ENCODE results near the gene LKAAEAR1. TPM values are rescaled to one million over a fixed set of nuclear protein-coding genes. Genes with fewer than 3 reads are reported as not detected.

LKAAEAR1 gene
- total RNA-seq, 4 donors from 2014 or later, result 0.81 TPM; not detected in 3

DNA sequence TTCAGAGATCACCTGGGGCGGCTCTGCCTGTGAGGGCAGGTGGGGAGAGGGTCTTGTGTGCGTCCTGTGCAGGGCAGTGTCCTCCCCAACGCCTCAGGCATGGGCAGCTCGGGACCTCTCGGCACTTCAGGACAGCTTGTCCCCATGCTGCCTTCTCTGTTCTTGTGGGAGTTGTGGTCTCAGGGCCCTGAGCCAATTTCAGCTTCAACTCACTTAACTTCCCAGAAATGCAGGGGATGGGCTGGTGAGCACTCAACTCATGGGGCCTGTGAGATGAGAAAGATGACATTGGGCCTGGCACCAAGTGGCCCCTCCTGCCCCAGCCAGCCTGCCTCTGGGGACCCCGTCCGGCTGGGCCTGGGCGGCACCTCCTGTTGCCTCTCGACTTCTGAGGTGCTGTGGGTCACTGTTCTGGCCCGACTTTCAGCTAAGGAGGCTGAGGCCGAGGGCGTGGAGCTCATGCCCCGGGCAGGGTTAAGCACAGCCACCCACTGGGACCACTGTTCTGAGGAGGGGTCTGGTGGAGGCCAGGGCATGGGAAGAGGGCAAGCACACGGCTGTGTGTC lies 11.6 kb downstream of the LKAAEAR1 start:
- Histone ChIP-seq H3K9me3 (no peaks in the 10 kb centered on the region), H3K36me3 (peaks cover 0 to 61% of the 10 kb centered on the region in 2 donors), H3K4me1 (peaks cover 0 to 6% (median 0%) of the 10 kb centered on the region in 3 donors), H3K4me3 (no peak overlapping the region), H3K27ac (no peak overlapping the region), H3K27me3 (no peaks in the 10 kb centered on the region)
- no peak for ATAC-seq
- TF ChIP-seq POLR2AphosphoS5 (IDR thresholded peaks at IDR 0.05) (no peak), POLR2A (IDR thresholded peaks at IDR 0.05) (no peak), EP300 (IDR thresholded peaks at IDR 0.05) (no peak)
- TF ChIP-seq, protein P1, sequence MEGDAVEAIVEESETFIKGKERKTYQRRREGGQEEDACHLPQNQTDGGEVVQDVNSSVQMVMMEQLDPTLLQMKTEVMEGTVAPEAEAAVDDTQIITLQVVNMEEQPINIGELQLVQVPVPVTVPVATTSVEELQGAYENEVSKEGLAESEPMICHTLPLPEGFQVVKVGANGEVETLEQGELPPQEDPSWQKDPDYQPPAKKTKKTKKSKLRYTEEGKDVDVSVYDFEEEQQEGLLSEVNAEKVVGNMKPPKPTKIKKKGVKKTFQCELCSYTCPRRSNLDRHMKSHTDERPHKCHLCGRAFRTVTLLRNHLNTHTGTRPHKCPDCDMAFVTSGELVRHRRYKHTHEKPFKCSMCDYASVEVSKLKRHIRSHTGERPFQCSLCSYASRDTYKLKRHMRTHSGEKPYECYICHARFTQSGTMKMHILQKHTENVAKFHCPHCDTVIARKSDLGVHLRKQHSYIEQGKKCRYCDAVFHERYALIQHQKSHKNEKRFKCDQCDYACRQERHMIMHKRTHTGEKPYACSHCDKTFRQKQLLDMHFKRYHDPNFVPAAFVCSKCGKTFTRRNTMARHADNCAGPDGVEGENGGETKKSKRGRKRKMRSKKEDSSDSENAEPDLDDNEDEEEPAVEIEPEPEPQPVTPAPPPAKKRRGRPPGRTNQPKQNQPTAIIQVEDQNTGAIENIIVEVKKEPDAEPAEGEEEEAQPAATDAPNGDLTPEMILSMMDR (IDR thresholded peaks at IDR 0.05), result no peak
- WGBS, 2 donors (ENCODE audit: low coverage in 1 of 2), result no CpG with 5 or more reads among the region's 14 CpGs

DNA sequence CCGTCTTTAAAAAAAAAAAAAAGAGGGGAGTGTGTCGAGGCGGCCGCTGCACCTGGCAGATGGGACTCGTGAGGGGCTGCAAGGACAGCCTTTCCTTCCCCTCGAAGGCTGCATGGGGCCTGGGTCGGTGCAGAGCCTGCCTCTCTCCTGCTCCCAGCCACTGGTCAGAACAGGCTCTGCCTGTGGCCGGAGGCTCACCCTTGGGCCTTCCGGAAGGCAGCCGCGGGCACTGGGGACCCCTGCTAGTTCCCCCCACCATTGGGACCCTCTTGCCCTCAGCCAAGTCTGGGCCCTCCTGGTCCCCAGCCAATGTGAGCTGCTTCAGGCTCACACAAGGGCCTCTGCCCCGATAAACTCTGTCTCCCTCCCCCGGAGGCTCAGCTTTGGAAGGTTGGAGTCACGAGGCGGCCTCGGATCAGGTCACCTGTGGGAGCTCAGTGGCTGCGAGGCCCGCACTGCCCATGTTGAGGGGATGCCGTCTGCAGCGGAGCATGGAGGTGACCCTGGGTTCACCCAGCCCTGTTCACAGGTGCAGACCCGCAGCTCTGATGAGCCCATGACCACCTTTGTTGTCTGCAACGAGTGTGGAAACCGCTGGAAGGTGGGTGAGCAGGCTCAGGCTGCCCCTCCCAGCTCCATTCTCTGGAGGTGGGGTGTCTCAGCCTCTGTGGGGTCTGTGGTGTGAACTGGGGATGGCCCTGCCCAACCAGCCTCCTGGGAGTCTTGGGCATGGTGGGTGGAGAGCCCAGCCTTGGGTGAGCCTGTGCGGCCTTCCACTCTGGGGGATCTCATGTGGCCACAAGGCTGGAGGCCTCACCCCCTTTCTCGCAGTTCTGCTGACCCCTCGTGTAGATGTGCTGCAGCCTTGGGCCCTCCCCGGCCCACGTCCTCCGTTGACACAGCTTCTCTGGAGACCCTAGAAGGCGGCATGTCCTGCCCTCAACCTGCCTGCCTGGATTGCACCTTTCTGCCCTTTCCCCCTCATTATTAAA lies 12.6 kb downstream of the LKAAEAR1 start:
- H3K36me3 ChIP-seq, result peaks cover 0 to 61% of the 10 kb centered on the region in 2 donors
- WGBS, 2 donors (ENCODE audit: low coverage in 1 of 2), result 78 to 80% methylated on average over 10 to 15 of the region's 30 CpGs
- no peak overlapping the region for H3K27ac ChIP-seq
- H3K4me3 ChIP-seq, result no peak overlapping the region
- H3K9me3 ChIP-seq, result no peaks in the 10 kb centered on the region
- TF ChIP-seq, protein P1 (IDR thresholded peaks at IDR 0.05), result no peak
- no peaks in the 10 kb centered on the region for H3K27me3 ChIP-seq
- ATAC-seq, result no peak
- peaks cover 0 to 6% (median 0%) of the 10 kb centered on the region in 3 donors for H3K4me1 ChIP-seq

DNA sequence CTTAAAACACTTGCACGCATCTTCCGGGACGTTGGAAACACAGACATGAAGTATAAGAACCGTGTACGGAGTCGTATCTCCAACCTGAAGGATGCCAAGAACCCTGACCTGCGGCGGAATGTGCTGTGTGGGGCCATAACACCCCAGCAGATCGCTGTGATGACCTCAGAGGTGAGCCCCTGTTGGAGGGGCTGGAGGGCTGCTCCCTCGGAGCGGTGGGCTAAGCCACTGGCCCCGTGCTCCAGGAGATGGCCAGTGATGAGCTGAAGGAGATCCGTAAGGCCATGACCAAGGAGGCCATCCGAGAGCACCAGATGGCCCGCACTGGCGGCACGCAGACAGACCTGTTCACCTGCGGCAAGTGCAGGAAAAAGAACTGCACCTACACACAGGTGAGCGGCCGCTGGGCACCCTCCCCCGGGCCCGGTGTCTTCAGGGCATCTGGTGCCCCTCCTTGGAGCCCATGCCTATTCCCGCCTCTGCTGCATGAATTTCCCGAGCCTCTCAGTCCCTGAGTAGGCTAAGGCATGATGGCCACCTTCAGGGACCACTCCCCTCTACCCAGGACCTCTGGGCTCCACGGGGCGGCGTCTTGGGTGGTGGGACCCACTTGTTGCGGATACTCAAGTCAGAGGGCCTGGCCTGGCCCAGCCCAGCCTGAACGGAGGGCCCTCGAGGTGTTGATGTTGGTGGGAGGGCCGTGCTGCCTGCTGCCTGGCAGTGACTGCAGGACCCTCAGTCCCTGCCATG lies 13.8 kb downstream of the LKAAEAR1 start:
- TF ChIP-seq POLR2AphosphoS5 (IDR thresholded peaks at IDR 0.05) (no peak), EP300 (IDR thresholded peaks at IDR 0.05) (no peak), POLR2A (IDR thresholded peaks at IDR 0.05) (no peak)
- TF ChIP-seq, protein P1 (IDR thresholded peaks at IDR 0.05), result no peak
- Histone ChIP-seq H3K4me1 (peaks cover 0 to 18% (median 0%) of the 10 kb centered on the region in 3 donors), H3K36me3 (peaks cover 0 to 63% of the 10 kb centered on the region in 2 donors), H3K9me3 (no peaks in the 10 kb centered on the region), H3K27me3 (no peaks in the 10 kb centered on the region), H3K4me3 (no peak overlapping the region), H3K27ac (no peak overlapping the region)
- no peak for ATAC-seq
- WGBS, 2 donors (ENCODE audit: low coverage in 1 of 2), result 97% methylated on average over 6 of the region's 31 CpGs; no CpG with 5 or more reads in 1 of the 2 donors

DNA sequence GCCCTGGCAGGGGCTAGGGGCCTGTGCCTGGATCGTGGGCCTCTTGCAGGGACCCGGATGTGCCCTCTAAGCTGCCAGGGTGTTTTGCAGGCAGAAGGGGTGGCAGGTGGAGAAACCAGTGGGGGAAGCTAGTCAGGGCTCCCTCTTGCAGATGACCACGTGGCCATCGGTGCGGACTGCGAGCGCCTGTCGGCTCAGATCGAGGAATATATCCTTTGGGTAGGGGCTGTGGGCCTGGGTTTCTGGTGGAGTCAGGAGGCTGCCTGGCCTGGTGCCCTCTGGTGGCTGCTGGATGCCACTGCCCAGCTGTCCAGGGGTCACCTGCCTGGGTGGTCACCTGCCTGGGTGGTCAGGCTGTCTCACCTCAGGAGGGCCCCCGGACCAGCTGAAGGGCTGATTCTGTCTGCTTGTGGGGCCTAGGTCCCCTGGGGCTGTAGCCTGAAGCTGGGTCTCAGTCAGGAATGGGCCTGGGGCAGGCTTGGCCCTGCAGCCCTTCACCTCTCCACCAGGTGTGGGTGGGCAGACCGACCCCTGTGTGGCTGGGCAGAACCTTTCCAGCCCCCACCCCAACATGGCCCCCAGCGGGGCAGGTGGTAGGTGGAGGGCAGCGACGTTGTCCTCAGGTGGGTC lies 14.5 kb downstream of the LKAAEAR1 start:
- peaks cover 0 to 25% (median 3%) of the 10 kb centered on the region in 3 donors for H3K4me1 ChIP-seq
- H3K9me3 ChIP-seq, result no peaks in the 10 kb centered on the region
- peaks cover 0 to 56% of the 10 kb centered on the region in 2 donors for H3K36me3 ChIP-seq
- no peaks in the 10 kb centered on the region for H3K27me3 ChIP-seq
- no peak for ATAC-seq
- no CpG with 5 or more reads among the region's 14 CpGs for WGBS, 2 donors (ENCODE audit: low coverage in 1 of 2)
- no peak overlapping the region for H3K4me3 ChIP-seq
- TF ChIP-seq POLR2AphosphoS5 (IDR thresholded peaks at IDR 0.05), result no peak
- TF ChIP-seq, protein P1 (IDR thresholded peaks at IDR 0.05), result peak in 3 of 4 experiments; percentile 23 to 63 (median 40)
- TF ChIP-seq EP300 (IDR thresholded peaks at IDR 0.05), result no peak
- no peak for TF ChIP-seq POLR2A (IDR thresholded peaks at IDR 0.05)
- H3K27ac ChIP-seq, result no peak overlapping the region
